Measurements from ENCODE around the gene SMC5.

DNA sequence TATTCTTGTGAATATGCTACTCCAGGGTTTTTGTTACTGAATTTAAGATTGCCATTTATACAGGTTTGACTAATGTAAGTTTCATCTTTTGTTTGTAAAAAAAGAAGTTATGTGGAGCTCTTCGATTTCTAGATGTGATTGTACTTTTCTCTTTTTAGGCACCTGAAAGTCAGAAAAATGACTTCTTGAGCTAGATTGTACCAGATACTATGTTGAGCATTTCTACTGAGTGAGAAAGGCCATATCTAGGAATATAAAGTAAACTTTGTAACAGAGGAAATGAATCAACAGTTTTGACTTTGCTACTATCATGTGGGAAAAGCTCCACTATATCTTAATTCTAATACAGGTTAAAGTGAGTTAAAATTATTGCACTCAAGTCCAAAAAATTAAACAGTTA lies 25.1 kb downstream of the SMC5 start:
- TF ChIP-seq, protein P1, sequence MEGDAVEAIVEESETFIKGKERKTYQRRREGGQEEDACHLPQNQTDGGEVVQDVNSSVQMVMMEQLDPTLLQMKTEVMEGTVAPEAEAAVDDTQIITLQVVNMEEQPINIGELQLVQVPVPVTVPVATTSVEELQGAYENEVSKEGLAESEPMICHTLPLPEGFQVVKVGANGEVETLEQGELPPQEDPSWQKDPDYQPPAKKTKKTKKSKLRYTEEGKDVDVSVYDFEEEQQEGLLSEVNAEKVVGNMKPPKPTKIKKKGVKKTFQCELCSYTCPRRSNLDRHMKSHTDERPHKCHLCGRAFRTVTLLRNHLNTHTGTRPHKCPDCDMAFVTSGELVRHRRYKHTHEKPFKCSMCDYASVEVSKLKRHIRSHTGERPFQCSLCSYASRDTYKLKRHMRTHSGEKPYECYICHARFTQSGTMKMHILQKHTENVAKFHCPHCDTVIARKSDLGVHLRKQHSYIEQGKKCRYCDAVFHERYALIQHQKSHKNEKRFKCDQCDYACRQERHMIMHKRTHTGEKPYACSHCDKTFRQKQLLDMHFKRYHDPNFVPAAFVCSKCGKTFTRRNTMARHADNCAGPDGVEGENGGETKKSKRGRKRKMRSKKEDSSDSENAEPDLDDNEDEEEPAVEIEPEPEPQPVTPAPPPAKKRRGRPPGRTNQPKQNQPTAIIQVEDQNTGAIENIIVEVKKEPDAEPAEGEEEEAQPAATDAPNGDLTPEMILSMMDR (IDR thresholded peaks at IDR 0.05; ENCODE audit: low read depth, low read length, missing input control) = no peak
- TF ChIP-seq YY1 (IDR thresholded peaks at IDR 0.05) (no peak), TAF1 (conservative IDR thresholded peaks at IDR 0.05) (no peak)
- TF ChIP-seq, protein P2, sequence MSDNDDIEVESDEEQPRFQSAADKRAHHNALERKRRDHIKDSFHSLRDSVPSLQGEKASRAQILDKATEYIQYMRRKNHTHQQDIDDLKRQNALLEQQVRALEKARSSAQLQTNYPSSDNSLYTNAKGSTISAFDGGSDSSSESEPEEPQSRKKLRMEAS (IDR thresholded peaks at IDR 0.05) = no peak
- TF ChIP-seq, protein P3, sequence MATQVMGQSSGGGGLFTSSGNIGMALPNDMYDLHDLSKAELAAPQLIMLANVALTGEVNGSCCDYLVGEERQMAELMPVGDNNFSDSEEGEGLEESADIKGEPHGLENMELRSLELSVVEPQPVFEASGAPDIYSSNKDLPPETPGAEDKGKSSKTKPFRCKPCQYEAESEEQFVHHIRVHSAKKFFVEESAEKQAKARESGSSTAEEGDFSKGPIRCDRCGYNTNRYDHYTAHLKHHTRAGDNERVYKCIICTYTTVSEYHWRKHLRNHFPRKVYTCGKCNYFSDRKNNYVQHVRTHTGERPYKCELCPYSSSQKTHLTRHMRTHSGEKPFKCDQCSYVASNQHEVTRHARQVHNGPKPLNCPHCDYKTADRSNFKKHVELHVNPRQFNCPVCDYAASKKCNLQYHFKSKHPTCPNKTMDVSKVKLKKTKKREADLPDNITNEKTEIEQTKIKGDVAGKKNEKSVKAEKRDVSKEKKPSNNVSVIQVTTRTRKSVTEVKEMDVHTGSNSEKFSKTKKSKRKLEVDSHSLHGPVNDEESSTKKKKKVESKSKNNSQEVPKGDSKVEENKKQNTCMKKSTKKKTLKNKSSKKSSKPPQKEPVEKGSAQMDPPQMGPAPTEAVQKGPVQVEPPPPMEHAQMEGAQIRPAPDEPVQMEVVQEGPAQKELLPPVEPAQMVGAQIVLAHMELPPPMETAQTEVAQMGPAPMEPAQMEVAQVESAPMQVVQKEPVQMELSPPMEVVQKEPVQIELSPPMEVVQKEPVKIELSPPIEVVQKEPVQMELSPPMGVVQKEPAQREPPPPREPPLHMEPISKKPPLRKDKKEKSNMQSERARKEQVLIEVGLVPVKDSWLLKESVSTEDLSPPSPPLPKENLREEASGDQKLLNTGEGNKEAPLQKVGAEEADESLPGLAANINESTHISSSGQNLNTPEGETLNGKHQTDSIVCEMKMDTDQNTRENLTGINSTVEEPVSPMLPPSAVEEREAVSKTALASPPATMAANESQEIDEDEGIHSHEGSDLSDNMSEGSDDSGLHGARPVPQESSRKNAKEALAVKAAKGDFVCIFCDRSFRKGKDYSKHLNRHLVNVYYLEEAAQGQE (IDR thresholded peaks at IDR 0.05) = no peak
- TF ChIP-seq, protein P4, sequence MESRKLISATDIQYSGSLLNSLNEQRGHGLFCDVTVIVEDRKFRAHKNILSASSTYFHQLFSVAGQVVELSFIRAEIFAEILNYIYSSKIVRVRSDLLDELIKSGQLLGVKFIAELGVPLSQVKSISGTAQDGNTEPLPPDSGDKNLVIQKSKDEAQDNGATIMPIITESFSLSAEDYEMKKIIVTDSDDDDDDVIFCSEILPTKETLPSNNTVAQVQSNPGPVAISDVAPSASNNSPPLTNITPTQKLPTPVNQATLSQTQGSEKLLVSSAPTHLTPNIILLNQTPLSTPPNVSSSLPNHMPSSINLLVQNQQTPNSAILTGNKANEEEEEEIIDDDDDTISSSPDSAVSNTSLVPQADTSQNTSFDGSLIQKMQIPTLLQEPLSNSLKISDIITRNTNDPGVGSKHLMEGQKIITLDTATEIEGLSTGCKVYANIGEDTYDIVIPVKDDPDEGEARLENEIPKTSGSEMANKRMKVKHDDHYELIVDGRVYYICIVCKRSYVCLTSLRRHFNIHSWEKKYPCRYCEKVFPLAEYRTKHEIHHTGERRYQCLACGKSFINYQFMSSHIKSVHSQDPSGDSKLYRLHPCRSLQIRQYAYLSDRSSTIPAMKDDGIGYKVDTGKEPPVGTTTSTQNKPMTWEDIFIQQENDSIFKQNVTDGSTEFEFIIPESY (IDR thresholded peaks at IDR 0.05) = no peak

Measured in liver (tissue), 3 donors.